HepG2 (cell line): ENCODE results near the gene THADA. TPM values are rescaled to one million over a fixed set of nuclear protein-coding genes. Genes with fewer than 3 reads are reported as not detected.
A peak's percentile ranks its signal among the peaks of the same experiment; 100 is the strongest.

Experiments used
- BCL6 ChIP-seq: IDR thresholded peaks from 2 replicates; pipeline ENCODE4 v1.6.1; 2016; ENCODE audit warnings: missing genetic modification reagents, missing compliant biosample characterization
- ELF3 ChIP-seq: IDR thresholded peaks from 2 replicates; pipeline ENCODE4 v1.6.1; 2016; ENCODE audit warnings: missing genetic modification reagents, missing compliant biosample characterization
- EP300 ChIP-seq, 3 experiments: sonication (generic) in 1 of 3; formaldehyde crosslinking in 1 of 3; IDR thresholded peaks; 2 replicates each; pipeline versions ENCODE4 v1.5.1 to v1.6.1; 2011 to 2020; ENCODE audit warnings: low read depth in 2 of 3, low read length in 2 of 3, borderline replicate concordance in 1 of 3, improper control_type of control experiment in 1 of 3, mild to moderate bottlenecking in 1 of 3, missing genetic modification reagents in 1 of 3, moderate library complexity in 1 of 3
- FOXA3 ChIP-seq: IDR thresholded peaks from 2 replicates; pipeline ENCODE4 v1.6.1; 2016; ENCODE audit warnings: missing genetic modification reagents, missing compliant biosample characterization
- FOXJ3 ChIP-seq: sonication (generic); formaldehyde crosslinking; IDR thresholded peaks from 2 replicates; pipeline ENCODE4 v1.4.0; 2020; ENCODE audit warnings: missing genetic modification reagents, mild to moderate bottlenecking, borderline replicate concordance
- GATAD2A ChIP-seq: IDR thresholded peaks from 2 replicates; pipeline ENCODE4 v1.6.1; 2016
- HOMEZ ChIP-seq: IDR thresholded peaks from 2 replicates; pipeline ENCODE4 v1.6.1; 2016; ENCODE audit warnings: low read depth
- IKZF5 ChIP-seq: IDR thresholded peaks from 2 replicates; pipeline ENCODE4 v1.6.1; 2018; ENCODE audit warnings: missing genetic modification reagents, mild to moderate bottlenecking, missing compliant biosample characterization
- RARA ChIP-seq: IDR thresholded peaks from 2 replicates; pipeline ENCODE4 v1.6.1; 2016; ENCODE audit warnings: missing genetic modification reagents, missing compliant biosample characterization
- RFXANK ChIP-seq: IDR thresholded peaks from 2 replicates; pipeline ENCODE4 v1.6.1; 2016
- TRIM22 ChIP-seq: fragments of 450-650 bp; IDR thresholded peaks from 2 replicates; pipeline ENCODE4 v1.6.1; 2017
- ZBTB33 ChIP-seq: sonication (generic); formaldehyde crosslinking; IDR thresholded peaks from 2 replicates; pipeline ENCODE4 v1.4.0; 2020; ENCODE audit warnings: missing genetic modification reagents
- ZMYM2 ChIP-seq: sonication (generic); formaldehyde crosslinking; IDR thresholded peaks from 2 replicates; pipeline ENCODE4 v1.8.0; 2022; ENCODE audit warnings: mild to moderate bottlenecking, missing genetic modification reagents
- ZNF552 ChIP-seq: sonication (generic); formaldehyde crosslinking; IDR thresholded peaks from 2 replicates; pipeline ENCODE4 v1.9.0; 2022; ENCODE audit warnings: missing genetic modification reagents, mild to moderate bottlenecking, borderline replicate concordance
- ZNF644 ChIP-seq: IDR thresholded peaks from 2 replicates; pipeline ENCODE4 v1.6.1; 2016; ENCODE audit warnings: low read depth
- ZNF652 ChIP-seq: IDR thresholded peaks from 2 replicates; pipeline ENCODE4 v1.6.1; 2016; ENCODE audit warnings: low read depth, borderline replicate concordance
- ZNF772 ChIP-seq: sonication (generic); formaldehyde crosslinking; IDR thresholded peaks from 2 replicates; pipeline ENCODE4 v1.5.0; 2020; ENCODE audit warnings: mild to moderate bottlenecking, missing genetic modification reagents
- ZSCAN29 ChIP-seq: sonication (generic); formaldehyde crosslinking; conservative IDR thresholded peaks from 2 replicates; pipeline ENCODE4 v1.4.0; 2020; ENCODE audit warnings: mild to moderate bottlenecking, missing genetic modification reagents
- polyA plus RNA-seq, 8 experiments: library from polyadenylated mRNA; depleted of rRNA in 3 of 8; stranded (reverse) in 7 of 8; unstranded in 1 of 8; fragments of >200 nt; fragmentation: Illumina TruSeq in 4 of 8; extraction: Trizol in 4 of 8; gene quantifications; 2 replicates each; pipeline versions ENCODE4 v1.2.1 to v1.2.3, GENCODE V29; 2011 to 2016; ENCODE audit warnings: low read depth in 4 of 8, missing spikeins in 1 of 8, mixed read lengths in 1 of 8; ENCODE audit not compliant: insufficient read depth in 1 of 8
- total RNA-seq, 5 experiments: library from RNA; depleted of rRNA; stranded (reverse); fragments of >200 nt; fragmentation: Illumina TruSeq; extraction: Trizol; gene quantifications; 2 replicates each; pipeline ENCODE4 v1.2.3, GENCODE V29; 2016; ENCODE audit warnings: low read depth in 1 of 5
- TF ChIP-seq, protein P1 (sequence below): sonication (generic); formaldehyde crosslinking; IDR thresholded peaks from 2 replicates; pipeline ENCODE4 v1.5.1; 2020; ENCODE audit warnings: mild to moderate bottlenecking, missing genetic modification reagents, borderline replicate concordance

THADA gene
- total and polyA plus RNA-seq, 2 of the 13 experiments (the other 11 are each of a cell fraction or from before 2014, with no cell fraction given), result 12.7 to 21.7 TPM

DNA sequence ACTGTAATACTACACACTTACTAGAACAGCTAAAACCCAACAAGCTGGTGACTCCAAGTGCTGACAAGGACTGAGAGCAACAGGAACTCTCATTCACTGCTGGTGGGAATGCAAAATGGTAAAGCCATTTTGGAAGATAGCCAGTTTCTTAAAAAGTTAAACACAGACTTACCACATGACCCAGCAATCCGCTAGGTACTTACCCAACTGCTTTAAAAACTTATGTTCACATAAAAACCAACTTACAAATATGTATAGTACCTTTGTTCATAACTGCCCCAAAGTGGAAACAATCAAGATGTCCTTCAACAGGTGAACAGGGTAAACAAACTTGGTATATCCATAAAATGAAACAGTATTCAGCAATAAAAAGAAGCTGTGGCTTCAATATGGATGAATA, 216.3 kb downstream of the THADA start (continued):
- TF ChIP-seq FOXA3 (CRISPR knock-in tag) (peak; percentile 29), IKZF5 (CRISPR knock-in tag) (0 out of 2 replicates have a peak, but pooled peaks have one; percentile 29), ZNF652 (CRISPR knock-in tag) (no peak), ELF3 (CRISPR knock-in tag) (0 out of 2 replicates have a peak, but pooled peaks have one; percentile 26), ZNF552 (CRISPR knock-in tag) (no peak), TRIM22 (no peak), HOMEZ (CRISPR knock-in tag) (peak; percentile 64; the same call in 1 of the 2 replicates), FOXJ3 (CRISPR knock-in tag) (peak; percentile 12; the same call in 1 of the 2 replicates), ZNF644 (CRISPR knock-in tag) (peak; percentile 90), EP300 (IDR thresholded peaks at IDR 0.05; ENCODE audit: low read depth in 2 of 2, low read length in 2 of 2) (peak in 1 of 2 experiments; percentile 35; a peak in 2 of 4 replicates), EP300 (CRISPR knock-in tag; IDR thresholded peaks at IDR 0.05; ENCODE audit: borderline replicate concordance) (no peak), ZNF772 (CRISPR knock-in tag) (no peak), ZSCAN29 (CRISPR knock-in tag) (0 out of 2 replicates have a peak, but pooled peaks have one; percentile 39), RARA (CRISPR knock-in tag) (peak; percentile 16; the same call in 1 of the 2 replicates), ZMYM2 (CRISPR knock-in tag) (peak; percentile 52; the same call in 1 of the 2 replicates), RFXANK (no peak), BCL6 (peak; percentile 70; the same call in 1 of the 2 replicates), GATAD2A (peak; percentile 85), ZBTB33 (CRISPR knock-in tag) (peak; percentile 93)
- TF ChIP-seq, protein P1, sequence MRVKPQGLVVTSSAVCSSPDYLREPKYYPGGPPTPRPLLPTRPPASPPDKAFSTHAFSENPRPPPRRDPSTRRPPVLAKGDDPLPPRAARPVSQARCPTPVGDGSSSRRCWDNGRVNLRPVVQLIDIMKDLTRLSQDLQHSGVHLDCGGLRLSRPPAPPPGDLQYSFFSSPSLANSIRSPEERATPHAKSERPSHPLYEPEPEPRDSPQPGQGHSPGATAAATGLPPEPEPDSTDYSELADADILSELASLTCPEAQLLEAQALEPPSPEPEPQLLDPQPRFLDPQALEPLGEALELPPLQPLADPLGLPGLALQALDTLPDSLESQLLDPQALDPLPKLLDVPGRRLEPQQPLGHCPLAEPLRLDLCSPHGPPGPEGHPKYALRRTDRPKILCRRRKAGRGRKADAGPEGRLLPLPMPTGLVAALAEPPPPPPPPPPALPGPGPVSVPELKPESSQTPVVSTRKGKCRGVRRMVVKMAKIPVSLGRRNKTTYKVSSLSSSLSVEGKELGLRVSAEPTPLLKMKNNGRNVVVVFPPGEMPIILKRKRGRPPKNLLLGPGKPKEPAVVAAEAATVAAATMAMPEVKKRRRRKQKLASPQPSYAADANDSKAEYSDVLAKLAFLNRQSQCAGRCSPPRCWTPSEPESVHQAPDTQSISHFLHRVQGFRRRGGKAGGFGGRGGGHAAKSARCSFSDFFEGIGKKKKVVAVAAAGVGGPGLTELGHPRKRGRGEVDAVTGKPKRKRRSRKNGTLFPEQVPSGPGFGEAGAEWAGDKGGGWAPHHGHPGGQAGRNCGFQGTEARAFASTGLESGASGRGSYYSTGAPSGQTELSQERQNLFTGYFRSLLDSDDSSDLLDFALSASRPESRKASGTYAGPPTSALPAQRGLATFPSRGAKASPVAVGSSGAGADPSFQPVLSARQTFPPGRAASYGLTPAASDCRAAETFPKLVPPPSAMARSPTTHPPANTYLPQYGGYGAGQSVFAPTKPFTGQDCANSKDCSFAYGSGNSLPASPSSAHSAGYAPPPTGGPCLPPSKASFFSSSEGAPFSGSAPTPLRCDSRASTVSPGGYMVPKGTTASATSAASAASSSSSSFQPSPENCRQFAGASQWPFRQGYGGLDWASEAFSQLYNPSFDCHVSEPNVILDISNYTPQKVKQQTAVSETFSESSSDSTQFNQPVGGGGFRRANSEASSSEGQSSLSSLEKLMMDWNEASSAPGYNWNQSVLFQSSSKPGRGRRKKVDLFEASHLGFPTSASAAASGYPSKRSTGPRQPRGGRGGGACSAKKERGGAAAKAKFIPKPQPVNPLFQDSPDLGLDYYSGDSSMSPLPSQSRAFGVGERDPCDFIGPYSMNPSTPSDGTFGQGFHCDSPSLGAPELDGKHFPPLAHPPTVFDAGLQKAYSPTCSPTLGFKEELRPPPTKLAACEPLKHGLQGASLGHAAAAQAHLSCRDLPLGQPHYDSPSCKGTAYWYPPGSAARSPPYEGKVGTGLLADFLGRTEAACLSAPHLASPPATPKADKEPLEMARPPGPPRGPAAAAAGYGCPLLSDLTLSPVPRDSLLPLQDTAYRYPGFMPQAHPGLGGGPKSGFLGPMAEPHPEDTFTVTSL (CRISPR knock-in tag), result peak; percentile 59; the same call in 1 of the 2 replicates
